ENCODE measurements around the gene PKD1.
A peak's percentile ranks its signal among the peaks of the same experiment; 100 is the strongest.

Gene PKD1

GRCh38 chr16:2135770-2136490 lies at the start of gene PKD1:
Gene PKD1 (minus strand): TSS chr16:2135898. CDS start chr16:2135689, 209 bp downstream.
- peak; percentile 75 for DNase-seq (ENCODE audit: low spot score)

DNA sequence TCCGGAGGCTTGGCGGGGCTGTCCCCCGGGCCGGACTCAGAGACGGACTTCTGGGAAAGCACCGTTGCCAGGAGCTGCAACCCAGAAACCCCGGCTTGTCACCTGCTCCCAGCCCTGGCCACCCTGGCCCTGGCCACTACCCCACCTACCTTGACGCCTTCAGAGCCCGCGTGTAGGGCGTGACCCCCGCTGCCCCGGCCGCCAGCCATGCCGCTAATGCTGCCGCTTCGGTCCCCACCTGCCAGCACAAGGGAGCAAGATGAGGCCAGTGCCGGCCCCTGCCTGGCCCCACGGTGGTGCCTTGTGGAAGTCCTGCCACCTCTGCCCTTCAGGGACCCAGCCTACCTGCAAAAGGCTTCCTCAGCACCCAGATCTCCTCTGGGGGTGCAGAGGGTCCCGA lies 49.3 kb upstream of the PKD1 start:
- DNase-seq (ENCODE audit: low spot score): no peak

DNA sequence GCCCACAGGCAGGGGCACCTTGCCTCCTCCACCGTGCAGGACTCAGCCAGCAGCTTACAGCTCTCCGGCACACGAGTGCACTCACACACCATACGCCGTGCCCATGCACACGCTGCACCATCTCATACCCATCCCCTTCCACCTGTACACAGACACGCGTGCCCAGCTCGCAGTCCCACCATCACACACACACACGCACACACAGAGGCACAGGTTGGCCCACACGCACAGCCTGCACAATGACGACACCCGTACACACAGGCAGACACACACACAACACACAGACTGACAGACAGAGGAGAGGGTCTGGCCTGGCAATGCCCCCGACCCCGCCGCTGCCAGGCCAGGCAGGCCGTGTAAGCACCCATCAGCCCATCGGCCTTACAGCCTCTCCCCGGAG lies 48.6 kb upstream of the PKD1 start:
- DNase-seq (ENCODE audit: low spot score): no peak

- DNase-seq (ENCODE audit: low spot score): no peak
Observed at GRCh38 chr16:2183671-2184070, 48.0 kb upstream of the PKD1 start.

DNA sequence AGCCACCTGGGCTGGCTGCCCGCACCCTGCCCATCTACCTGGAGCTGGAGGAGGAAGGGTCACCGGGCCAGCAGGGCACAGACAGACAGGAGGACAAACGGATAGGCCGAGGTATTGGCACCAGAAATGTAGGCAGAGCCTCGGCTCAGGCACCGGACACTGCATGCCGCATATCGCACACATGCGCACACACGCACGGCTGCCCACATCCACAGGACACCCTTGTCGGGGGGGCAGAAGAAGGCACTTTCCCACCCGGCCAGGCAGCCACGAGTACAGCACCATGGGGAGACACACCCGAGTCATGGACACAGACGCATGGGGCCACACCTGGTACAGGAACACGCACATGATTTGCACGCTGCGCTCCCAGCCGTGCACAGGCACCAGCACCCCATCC lies 46.3 kb upstream of the PKD1 start:
- no peak for DNase-seq (ENCODE audit: low spot score)

- no peak for DNase-seq (ENCODE audit: low spot score)
Observed at GRCh38 chr16:2180962-2181923, 45.5 kb upstream of the PKD1 start.

DNA sequence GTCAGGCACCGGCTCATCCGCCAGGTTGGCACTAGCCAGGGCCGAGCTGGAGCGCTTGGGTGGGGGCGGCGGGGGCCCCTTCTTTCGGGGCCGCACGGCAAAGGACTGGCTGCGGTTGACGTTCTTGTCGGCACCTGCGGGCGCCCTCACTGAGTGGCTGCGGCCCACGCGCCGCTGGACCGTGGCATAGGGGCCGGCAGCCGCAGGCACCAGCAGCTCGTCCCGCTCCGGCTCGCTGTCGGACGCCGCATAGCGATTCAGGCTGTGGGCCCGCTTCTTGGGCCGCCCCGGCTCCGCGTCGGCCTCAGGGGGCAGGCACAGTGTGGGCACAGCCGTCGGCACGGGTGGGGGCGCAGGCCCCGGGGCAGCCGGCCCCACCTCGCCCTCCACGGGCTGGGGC lies 44.8 kb upstream of the PKD1 start:
- DNase-seq (ENCODE audit: low spot score): no peak

GRCh38 chr16:2179576-2179975 lies 43.9 kb upstream of the PKD1 start:
- DNase-seq (ENCODE audit: low spot score): no peak

GRCh38 chr16:2179107-2179501 lies 43.4 kb upstream of the PKD1 start:
- no peak for DNase-seq (ENCODE audit: low spot score)

- peak; percentile 41 for DNase-seq (ENCODE audit: low spot score)
Observed at GRCh38 chr16:2178321-2179106, 42.8 kb upstream of the PKD1 start.

DNA sequence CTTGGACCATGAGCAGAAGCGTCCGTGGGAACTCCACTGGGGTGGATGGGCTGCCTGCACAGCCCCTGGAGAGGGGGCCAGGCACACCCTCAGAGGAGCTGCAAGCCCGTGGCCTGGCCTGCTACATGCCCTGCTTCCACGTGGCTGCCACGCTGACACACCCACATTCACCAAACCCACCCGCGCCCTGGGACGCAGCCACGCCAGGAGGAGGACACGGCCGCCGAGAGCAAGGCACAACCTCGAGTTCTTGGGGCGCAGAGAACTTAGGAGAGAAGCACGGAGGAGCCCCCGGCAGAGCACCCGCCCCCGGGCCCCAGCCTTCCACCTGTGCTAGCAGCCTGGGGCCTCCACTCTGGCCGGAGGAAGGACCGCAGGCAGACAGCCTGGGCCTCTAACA lies 41.9 kb upstream of the PKD1 start:
- no peak for DNase-seq (ENCODE audit: low spot score)

DNA sequence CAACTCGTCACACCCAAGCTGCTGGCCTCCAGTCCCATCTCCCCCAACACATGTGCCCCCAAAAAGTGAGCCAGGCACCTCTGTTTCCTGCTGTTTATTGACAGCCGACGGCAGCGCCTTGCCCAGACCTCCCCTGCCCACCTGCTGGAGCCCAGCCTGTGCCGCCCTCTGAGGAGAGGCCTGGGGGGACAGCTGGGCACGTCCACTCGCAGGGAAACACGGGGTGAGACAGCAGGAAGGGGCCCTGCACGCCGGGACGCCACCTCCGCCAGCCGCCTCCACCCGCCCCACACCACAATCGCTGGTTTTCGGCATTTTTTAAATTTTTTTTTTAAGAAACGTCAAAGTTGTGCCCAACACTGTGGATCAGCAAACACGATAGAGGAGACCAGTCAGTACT lies 41.4 kb upstream of the PKD1 start:
- no peak for DNase-seq (ENCODE audit: low spot score)

GRCh38 chr16:2176047-2176446 lies 40.3 kb upstream of the PKD1 start:
- no peak for DNase-seq (ENCODE audit: low spot score)

DNA sequence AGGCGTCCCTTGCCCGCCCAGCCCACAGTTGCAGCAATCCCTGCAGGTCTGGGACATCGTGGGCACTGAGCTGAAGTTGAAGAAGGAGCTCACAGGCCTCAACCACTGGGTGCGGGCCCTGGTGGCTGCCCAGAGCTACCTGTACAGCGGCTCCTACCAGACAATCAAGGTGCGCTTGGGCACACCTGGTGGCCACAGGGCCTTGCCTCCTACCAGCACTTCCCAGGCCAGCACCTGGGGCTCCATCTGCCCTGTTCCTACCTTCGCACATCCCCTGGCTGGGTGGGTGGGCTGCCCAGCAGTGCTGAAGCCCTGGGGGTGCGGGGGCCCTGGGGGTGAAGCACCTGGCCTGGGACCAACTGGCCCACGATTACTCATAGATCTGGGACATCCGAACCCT lies 39.8 kb upstream of the PKD1 start:
- no peak for DNase-seq (ENCODE audit: low spot score)

DNA sequence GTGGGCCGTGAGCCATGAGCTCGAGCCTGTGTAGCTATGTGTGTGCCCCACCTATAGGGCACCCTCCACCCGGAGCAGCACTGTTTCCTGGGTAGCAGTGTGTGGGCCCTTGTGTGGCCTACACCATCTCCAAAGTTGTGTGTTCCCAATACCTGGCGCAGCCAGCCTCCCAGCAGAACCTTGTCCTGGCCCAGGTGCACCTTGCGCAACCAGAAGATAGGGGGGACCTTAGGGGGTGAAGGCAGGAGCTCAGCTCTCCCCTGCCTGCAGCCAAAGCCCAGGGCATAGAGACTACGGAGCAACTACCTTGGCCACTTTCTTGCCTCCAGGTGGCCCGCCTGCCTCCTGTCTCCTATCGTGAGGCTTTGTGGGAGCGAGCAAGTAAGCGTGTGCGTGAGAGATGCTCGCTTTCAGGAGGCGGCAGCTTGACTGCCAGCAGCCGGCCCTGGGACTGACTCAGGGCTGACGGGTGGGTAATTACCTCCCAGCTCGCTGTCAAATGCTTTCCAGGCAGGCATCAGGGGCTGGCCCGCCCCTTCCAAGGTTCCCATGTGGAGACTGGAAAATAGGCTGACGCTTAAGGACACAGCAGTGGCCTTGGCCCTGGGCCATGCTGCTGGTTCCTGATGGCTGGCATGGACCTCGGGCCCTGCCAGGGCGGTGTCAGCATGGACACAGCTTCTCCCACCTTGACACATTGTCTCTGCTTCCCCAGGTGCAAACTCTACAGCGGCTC lies 38.9 kb upstream of the PKD1 start:
- no peak for DNase-seq (ENCODE audit: low spot score)

- no peak for DNase-seq (ENCODE audit: low spot score)
Observed at GRCh38 chr16:2173916-2174315, 38.2 kb upstream of the PKD1 start.

DNA sequence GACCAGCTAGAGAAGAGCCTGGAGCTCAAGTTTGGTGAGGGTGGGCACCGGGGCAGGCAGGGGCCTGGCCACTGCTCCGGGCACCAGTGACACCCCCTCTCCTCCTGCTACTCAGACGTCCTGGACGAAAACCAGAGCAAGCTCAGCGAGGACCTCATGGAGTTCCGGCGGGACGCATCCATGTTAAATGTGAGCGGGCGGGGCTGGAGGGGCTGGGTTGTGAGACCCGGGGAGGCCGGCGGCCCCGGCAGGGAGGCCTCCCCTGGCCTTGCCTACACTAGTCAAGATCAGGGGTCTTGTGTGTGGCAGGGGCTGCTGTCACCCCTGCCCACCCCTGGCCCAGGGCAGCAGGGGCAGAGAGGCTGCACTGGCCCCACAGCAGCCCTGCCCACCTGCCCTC lies 37.7 kb upstream of the PKD1 start:
- no peak for DNase-seq (ENCODE audit: low spot score)

DNA sequence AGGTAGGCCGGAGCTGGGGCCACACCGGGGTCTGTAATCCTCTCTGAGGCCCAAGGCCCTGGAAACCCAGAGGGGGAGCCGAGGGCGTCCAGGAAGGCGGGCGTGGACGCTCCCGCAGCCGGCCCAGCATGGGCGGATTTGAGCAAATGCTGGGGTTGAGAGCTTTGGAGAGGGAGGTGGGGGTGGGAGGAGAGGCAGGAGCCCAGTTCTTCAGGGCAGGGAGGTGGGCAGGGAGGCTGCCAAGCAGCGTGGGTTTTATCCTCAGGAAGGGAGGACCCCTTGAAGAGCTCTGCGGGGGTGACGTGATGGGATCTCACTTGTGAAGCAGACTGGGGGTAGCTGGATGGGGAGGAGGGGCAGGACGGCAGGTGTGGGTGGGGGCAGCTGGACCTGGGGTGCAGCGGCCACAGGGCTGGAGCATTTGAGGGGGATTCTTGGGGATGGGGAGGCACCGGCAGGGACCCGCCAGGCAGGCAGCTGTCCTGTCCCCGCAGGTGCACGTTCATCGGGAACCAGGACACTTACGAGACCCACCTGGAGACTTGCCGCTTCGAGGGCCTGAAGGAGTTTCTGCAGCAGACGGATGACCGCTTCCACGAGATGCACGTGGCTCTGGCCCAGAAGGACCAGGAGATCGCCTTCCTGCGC lies 37.1 kb upstream of the PKD1 start:
- no peak for DNase-seq (ENCODE audit: low spot score)

- no peak for DNase-seq (ENCODE audit: low spot score)
Observed at GRCh38 chr16:2171601-2172178, 36.0 kb upstream of the PKD1 start.

GRCh38 chr16:2170587-2171435 lies 35.1 kb upstream of the PKD1 start:
- no peak for DNase-seq (ENCODE audit: low spot score)
